Measurements from ENCODE around the gene CRB1.

Gene CRB1

DNA sequence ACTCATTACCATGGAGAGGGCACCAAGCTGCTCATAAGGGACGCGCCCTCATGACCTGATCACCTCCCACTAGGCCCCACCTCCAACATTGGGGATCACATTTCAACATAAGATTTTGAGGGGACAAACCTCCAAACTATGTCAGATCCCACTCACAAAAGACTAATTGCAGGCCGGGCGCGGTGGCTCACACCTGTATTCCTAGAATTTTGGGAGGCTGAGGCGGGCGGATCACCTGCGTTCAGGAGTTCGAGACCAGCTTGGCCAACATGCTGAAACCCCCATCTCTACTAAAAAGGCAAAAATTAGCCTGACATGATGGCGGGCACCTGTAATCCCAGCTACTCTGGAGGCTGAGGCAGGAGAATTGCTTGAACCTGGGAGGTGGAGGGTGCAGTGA lies 228.7 kb downstream of the CRB1 start:
- no peak for DNase-seq (ENCODE audit: low read depth, low spot score)

DNA sequence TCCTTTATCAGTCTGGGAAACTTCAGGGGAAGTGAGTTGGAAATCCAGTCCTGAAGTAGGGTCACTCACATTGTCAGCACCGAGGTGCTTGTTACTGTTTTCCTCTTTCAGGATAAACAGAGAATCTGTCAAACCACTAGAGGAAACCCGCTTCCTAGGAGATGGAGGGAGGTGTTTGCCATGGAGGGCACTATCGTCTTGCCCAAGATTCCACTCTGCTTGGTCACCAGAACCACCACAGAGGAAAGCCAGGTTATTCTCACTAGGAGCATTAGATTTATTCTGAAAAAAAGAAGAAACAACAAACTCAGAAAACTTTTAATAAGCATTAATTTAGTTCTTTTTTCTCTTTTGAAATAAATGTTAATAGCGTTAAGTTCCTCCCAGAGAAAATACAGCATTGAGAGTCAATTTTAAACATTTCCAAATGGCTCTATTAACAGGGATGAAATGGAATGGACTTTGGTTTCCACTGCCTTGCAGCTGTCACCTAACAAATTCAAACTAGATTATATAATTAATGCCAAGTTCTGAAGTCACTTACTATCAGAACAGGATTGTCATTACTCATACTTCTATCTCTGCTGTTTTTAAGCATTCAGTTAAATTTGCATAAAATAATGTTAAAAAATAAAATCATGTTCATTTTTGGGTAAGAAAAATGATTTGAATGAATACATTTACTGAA lies 242.8 kb downstream of the CRB1 start:
- DNase-seq (ENCODE audit: low read depth, low spot score), result no peak
- H3K27ac ChIP-seq, result no peak overlapping the region

More for the DNA sequence above, 228.7 kb downstream of the CRB1 start:
- H3K27ac ChIP-seq, result no peak overlapping the region

DNA sequence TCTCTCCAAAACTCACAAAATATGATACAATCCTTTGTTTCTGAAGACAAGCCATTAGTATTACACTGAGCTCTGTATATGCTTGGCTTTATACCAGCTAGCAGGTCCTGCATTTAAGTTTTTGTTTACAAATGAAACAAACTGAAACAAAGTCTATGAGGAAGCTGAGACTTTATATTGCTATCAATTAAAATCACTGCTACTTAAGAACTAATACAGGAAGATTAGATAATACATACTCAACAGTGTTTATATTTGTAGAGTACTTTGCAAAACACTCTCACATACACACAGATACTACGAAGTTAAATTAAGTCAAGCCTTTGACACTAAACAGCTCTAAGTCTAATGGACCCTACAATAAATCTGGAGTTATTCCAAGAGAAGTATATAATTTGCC lies 247.4 kb downstream of the CRB1 start:
- no peak overlapping the region for H3K27ac ChIP-seq

DNA sequence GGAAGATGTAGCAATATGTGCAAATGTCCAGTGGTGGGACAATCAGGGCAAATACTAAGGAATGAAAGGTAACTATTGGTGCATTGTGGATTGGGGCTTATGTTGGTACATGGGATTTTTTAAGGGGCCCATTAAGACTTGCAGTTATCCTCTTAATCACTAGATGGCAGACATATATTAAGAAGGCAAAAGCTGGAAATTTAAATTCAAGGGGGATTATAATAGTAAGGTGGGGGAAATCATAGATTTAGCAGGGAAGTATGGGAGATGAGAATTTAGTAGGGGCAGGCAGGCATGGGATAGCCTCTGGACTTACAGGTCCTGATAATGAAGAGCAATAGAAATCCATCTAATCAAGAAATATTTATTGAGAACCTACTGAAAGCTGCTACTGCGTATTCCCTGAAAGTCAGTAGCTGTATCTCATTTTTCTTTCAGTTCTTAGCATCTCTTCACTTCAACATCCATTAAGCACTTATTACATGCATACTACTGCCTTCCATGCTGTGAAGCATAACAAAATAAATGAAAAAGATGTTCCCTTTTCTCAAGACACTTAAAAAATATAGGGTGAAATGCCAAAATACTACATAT lies 251.8 kb downstream of the CRB1 start:
- DNase-seq (ENCODE audit: low read depth, low spot score), result no peak

More for the DNA sequence above, 247.4 kb downstream of the CRB1 start:
- DNase-seq (ENCODE audit: low read depth, low spot score), result no peak

DNA sequence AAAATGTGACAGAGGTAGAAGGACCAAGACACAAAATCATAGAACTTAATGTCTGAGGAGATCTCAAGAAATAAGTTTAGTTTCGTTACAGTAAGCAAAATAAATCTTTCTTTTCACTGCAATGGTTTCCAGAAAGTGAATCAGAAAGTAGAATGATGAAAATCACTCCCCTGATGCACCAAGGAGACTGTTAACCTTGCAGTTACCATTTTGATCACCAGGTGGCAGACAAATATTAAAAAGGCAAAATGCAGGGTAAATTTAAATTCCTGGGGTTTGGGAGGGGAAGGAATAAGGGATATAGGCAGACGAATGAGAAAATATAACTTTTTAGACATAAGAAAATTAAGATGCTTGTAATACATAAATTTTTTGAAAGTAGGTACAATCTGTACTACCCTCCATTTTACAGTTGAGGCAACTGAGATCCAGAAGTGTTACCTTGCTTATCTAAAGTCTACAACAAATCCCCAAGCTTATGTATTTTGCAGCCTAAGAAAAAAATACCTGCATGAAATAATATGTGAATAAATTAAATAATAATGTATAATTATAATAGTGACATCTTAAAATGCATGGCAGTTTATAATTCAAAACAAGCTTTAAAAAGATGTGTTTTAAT lies 253.2 kb downstream of the CRB1 start:
- H3K27ac ChIP-seq, result no peak overlapping the region
- no peak for DNase-seq (ENCODE audit: low read depth, low spot score)

More for the DNA sequence above, 251.8 kb downstream of the CRB1 start:
- H3K27ac ChIP-seq, result no peak overlapping the region

DNA sequence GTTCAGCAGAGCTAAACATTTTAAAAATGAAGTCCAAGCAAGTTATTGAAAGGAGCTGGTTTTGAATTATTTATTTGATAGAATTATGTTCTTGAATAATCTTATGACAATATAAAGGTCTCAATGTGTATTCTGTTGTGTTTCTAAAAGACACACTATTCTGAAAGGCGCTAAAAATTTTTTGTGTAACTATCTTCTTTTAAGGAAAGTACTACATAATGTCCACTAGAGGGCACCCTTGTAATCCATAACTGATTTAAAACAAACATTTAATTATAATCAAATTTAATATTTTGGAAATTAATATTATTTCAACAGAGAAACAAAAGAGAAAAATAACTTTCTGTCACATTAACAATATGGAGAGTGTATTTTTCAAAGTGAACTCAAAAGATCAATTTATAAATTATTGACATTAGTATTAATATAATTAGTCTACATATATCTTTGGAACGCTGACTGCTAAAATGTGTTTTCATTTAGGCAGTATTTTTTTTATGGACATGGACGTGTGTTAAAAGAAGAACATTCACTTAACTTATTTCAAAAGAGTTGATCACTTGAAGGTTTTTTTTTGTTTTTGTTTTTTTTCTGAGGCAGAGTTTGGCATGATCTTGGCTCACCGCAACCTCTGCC lies 258.8 kb downstream of the CRB1 start:
- DNase-seq (ENCODE audit: low read depth, low spot score), result no peak
- no peak overlapping the region for H3K27ac ChIP-seq

All from epithelial cell of prostate (primary cell).